B cell (primary cell): ENCODE results near the gene TRPV4. TPM values are rescaled to one million over a fixed set of nuclear protein-coding genes. Genes with fewer than 3 reads are reported as not detected.

Source experiments
- ATAC-seq: fragments of 200-7000 bp; cut with Tn5 transposase; one replicate; pipeline ENCODE4 v1.10.0; 2021; ENCODE audit warnings: low read depth, mild to moderate bottlenecking, moderate number of reproducible peaks, moderate library complexity
- CTCF ChIA-PET: fragments of 350-600 bp; sonication (Branson Sonifier 250); formaldehyde crosslinking; loops from one replicate; lab custom pipeline; 2021; ENCODE audit warnings: antibody characterized with exemption, inconsistent platforms; lab: Charles Lee
- POLR2A ChIA-PET: fragments of 350-600 bp; sonication (Branson Sonifier 250); formaldehyde crosslinking; loops from one replicate; lab custom pipeline; 2021; ENCODE audit warnings: antibody characterized with exemption; lab: Charles Lee
- DNase-seq: peaks from one replicate; pipeline ENCODE4 v3.0.0; 2013
- H2AFZ ChIP-seq: 2 replicates; pipeline ENCODE4 v1.6.1; 2012; ENCODE audit warnings: mild to moderate bottlenecking, low read depth, low read length; ENCODE audit not compliant: insufficient read depth, poor library complexity, severe bottlenecking
- H3K27ac ChIP-seq, 2 donors: 1 replicate in 1 of 2; 2 replicates in 1 of 2; pipeline ENCODE4 v1.5.1; 2012 to 2013; ENCODE audit warnings: low read length in 2 of 2, mild to moderate bottlenecking in 2 of 2, moderate library complexity in 1 of 2
- H3K27me3 ChIP-seq, 4 experiments: fragments of 200-600 bp in 1 of 4; sonication (generic) in 1 of 4; replicated peaks in 1 of 4; 1 replicate in 2 of 4; 2 replicates in 2 of 4; pipeline versions ENCODE4 v1.6.1 to v1.7.0; 2013 to 2016; ENCODE audit warnings: low read length in 3 of 4, mild to moderate bottlenecking in 2 of 4, mixed read lengths in 1 of 4, moderate library complexity in 1 of 4; ENCODE audit not compliant: insufficient read depth in 4 of 4, control insufficient read depth in 3 of 4; ENCODE audit errors: control extremely low read depth in 1 of 4
- H3K36me3 ChIP-seq, 2 experiments: replicated peaks in 1 of 2; 1 replicate in 1 of 2; 2 replicates in 1 of 2; pipeline versions ENCODE4 v1.6.1 to v1.7.1; 2013; ENCODE audit warnings: low read length in 1 of 2; ENCODE audit not compliant: insufficient read depth in 2 of 2, control insufficient read depth in 1 of 2; ENCODE audit errors: control extremely low read depth in 1 of 2, extremely low read depth in 1 of 2
- H3K4me1 ChIP-seq, 2 donors: fragments of 200-600 bp in 1 of 2; sonication (generic) in 1 of 2; 1 replicate in 1 of 2; 2 replicates in 1 of 2; pipeline versions ENCODE4 v1.5.1 to v1.6.1; 2013 to 2017; ENCODE audit warnings: low read length in 2 of 2; ENCODE audit not compliant: control insufficient read depth in 2 of 2, insufficient read depth in 2 of 2
- H3K4me2 ChIP-seq: replicated peaks from 2 replicates; pipeline ENCODE3; 2012; ENCODE audit warnings: mild to moderate bottlenecking, low read depth, low read length; ENCODE audit not compliant: poor library complexity, severe bottlenecking
- H3K4me3 ChIP-seq, 5 experiments: fragments of 200-600 bp in 1 of 5; sonication (generic) in 1 of 5; 1 replicate in 3 of 5; 2 replicates in 2 of 5; pipeline versions ENCODE4 v1.5.1 to v1.7.0; 2011 to 2016; ENCODE audit warnings: low read length in 4 of 5, mild to moderate bottlenecking in 4 of 5, low read depth in 2 of 5, control low read depth in 1 of 5, moderate library complexity in 1 of 5; ENCODE audit not compliant: insufficient read depth in 1 of 5; ENCODE audit errors: control extremely low read depth in 1 of 5, extremely low read depth in 1 of 5
- H3K79me2 ChIP-seq: fragments of 200-600 bp; sonication (generic); one replicate; pipeline ENCODE4 v1.6.0; 2016; ENCODE audit warnings: low read length; ENCODE audit not compliant: control insufficient read depth, insufficient read depth
- H3K9ac ChIP-seq: fragments of 200-600 bp; sonication (generic); 2 replicates; pipeline ENCODE4 v1.6.1; 2017; ENCODE audit warnings: mild to moderate bottlenecking, low read length, moderate library complexity
- H3K9me3 ChIP-seq, 3 donors: one replicate each; pipeline versions ENCODE4 v1.6.1 to v1.7.1; 2013; ENCODE audit warnings: low read length in 2 of 3; ENCODE audit not compliant: control insufficient read depth in 2 of 3, insufficient read depth in 1 of 3; ENCODE audit errors: control extremely low read depth in 1 of 3
- H4K20me1 ChIP-seq: 2 replicates; pipeline ENCODE4 v1.6.0; 2012; ENCODE audit warnings: mild to moderate bottlenecking, low read length; ENCODE audit not compliant: insufficient read depth, control insufficient read depth, poor library complexity, severe bottlenecking
- H3K27ac Mint-ChIP-seq: one replicate; pipeline ENCODE4 v1.8.0; 2021; ENCODE audit warnings: mixed read lengths
- H3K27me3 Mint-ChIP-seq: one replicate; pipeline ENCODE4 v1.8.0; 2021; ENCODE audit warnings: mixed read lengths
- H3K4me1 Mint-ChIP-seq: one replicate; pipeline ENCODE4 v1.8.0; 2021; ENCODE audit warnings: mixed read lengths
- H3K4me3 Mint-ChIP-seq: one replicate; pipeline ENCODE4 v1.8.0; 2021; ENCODE audit warnings: mixed read lengths
- H3K9me3 Mint-ChIP-seq: one replicate; pipeline ENCODE4 v1.8.0; 2022; ENCODE audit warnings: mixed read lengths; ENCODE audit not compliant: insufficient read depth
- EZH2 ChIP-seq: IDR thresholded peaks from 2 replicates; pipeline ENCODE4 v1.6.1; 2012; ENCODE audit warnings: borderline replicate concordance, low read depth, mild to moderate bottlenecking, moderate library complexity, low read length; ENCODE audit not compliant: insufficient read depth, poor library complexity, severe bottlenecking
- WGBS: methylation state at CpG from one replicate; pipeline ENCODE4 v1.1.5; 2013; ENCODE audit warnings: missing lambda C conversion rate; ENCODE audit not compliant: insufficient coverage; 5-methylcytosine and 5-hydroxymethylcytosine counted together
- intact Hi-C: fragments of 100-400 bp; cut with micrococcal nuclease; formaldehyde crosslinking; loops from one replicate; pipeline ENCODE4 v1.10.0; 2022
- polyA plus RNA-seq: library from polyadenylated mRNA; depleted of rRNA; stranded (reverse); fragments of >200 nt; gene quantifications from 2 replicates; pipeline ENCODE4 v1.2.3, GENCODE V29; 2012
- total RNA-seq, 2 donors: library from RNA; stranded (reverse); fragments of 120-200 nt in 1 of 2; gene quantifications; 1 replicate in 1 of 2; 2 replicates in 1 of 2; pipeline versions ENCODE4 v1.2.3 to v1.2.4, GENCODE V29; 2013 to 2022
- TF ChIP-seq, protein P1 (sequence below): fragments of 200-600 bp; IDR thresholded peaks from one replicate; pipeline ENCODE4 v1.8.0; 2022; ENCODE audit warnings: antibody characterized with exemption, mild to moderate bottlenecking

TRPV4 gene
- total and polyA plus RNA-seq, 2 donors (not counting 1 experiment from before 2014, with no cell fraction given) = not detected

DNA sequence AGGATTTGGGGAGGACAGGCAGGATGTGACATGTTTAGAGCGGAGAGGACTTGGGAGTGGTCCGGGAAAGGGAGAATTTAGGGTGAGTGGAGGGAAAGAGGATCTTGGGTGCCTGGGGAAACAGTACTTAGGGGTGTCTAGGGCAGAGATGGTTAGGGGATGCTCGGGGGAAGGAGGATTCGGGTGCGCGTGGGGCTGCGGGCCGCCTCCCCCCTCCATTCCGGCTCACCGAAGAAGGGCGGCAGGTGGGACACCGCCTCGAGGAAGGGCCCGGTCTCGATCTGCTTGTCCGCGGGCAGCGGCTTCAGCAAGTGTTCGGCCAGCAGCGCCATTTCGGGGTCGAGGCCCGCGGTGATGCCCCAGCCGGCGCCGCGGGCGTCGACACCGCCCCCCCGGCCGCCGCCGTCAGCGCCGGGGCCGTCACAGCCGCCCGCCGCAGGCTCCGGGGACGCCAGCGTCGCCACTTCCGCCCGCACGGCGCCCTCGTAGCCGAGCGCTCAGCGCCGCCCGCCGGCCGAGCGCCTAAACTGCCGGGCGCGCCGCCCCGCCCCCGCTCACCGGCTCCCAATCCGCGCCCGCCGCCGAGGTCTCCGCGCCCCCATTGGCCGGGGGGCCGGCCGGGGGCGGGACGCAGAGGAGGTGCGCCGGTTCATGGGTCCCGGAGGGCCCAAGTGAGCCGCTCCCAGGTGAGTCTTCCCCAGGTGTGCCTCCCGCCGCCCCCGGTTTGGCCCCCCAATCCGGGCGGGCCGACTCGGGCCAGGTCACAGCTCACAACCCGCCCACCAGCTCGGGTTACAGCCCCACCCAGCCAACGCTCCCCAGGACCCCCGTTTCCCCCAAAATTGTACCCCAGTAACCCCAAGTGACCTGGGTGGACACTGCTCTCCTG, 47.1 kb upstream of the TRPV4 start, which contains the start of gene GLTP:
Gene GLTP, minus strand, starts transcription at position 499 of the 889 bp plus-strand sequence. Its CDS starts 167 bp downstream, at position 332.
- peaks cover 36 to 43% of the 10 kb centered on the region in 2 donors for H3K4me1 ChIP-seq
- intact Hi-C loops = loop anchor here (1.0 to 10.0 kb wide), 9 partner anchors 21 to 362 kb away; partner anchors contain the start of genes ANKRD13A, C12orf76, FAM222A and GIT2
- TF ChIP-seq, protein P1, sequence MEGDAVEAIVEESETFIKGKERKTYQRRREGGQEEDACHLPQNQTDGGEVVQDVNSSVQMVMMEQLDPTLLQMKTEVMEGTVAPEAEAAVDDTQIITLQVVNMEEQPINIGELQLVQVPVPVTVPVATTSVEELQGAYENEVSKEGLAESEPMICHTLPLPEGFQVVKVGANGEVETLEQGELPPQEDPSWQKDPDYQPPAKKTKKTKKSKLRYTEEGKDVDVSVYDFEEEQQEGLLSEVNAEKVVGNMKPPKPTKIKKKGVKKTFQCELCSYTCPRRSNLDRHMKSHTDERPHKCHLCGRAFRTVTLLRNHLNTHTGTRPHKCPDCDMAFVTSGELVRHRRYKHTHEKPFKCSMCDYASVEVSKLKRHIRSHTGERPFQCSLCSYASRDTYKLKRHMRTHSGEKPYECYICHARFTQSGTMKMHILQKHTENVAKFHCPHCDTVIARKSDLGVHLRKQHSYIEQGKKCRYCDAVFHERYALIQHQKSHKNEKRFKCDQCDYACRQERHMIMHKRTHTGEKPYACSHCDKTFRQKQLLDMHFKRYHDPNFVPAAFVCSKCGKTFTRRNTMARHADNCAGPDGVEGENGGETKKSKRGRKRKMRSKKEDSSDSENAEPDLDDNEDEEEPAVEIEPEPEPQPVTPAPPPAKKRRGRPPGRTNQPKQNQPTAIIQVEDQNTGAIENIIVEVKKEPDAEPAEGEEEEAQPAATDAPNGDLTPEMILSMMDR = peak; percentile 55
- TF ChIP-seq EZH2 = no peak
- WGBS = 0% methylated on average over 92 of the region's 92 CpGs
- peak within 1 kb of the TSS; percentile 92 for H2AFZ ChIP-seq
- peak within 1 kb of the TSS; percentile 95 for H3K4me2 ChIP-seq
- H3K27me3 ChIP-seq = no peaks in the 10 kb centered on the region
- peak within 1 kb of the TSS; percentile 83 for H3K4me3 Mint-ChIP-seq
- H3K36me3 ChIP-seq = no peaks in the 10 kb centered on the region
- peak within 1 kb of the TSS; percentile 77 to 94 for H3K27ac ChIP-seq
- peak within 1 kb of the TSS; percentile 84 for H3K27ac Mint-ChIP-seq
- peaks cover 16% of the 10 kb centered on the region for H4K20me1 ChIP-seq
- peak; percentile 98 for ATAC-seq
- peak within 1 kb of the TSS; percentile 99 for H3K9ac ChIP-seq
- POLR2A ChIA-PET = no interaction called here
- H3K27me3 Mint-ChIP-seq = no peaks in the 10 kb centered on the region
- CTCF ChIA-PET = interaction anchor here (0.9 to 2.4 kb wide), 5 partner anchors 10 to 75 kb away, joined by 3 to 12 read pairs (median 9); no protein-coding TSS in a partner anchor
- H3K4me3 ChIP-seq = peak within 1 kb of the TSS; percentile 73 to 91 (median 80)
- H3K79me2 ChIP-seq = peaks cover 48% of the 10 kb centered on the region
- peak; percentile 95 for DNase-seq
- H3K4me1 Mint-ChIP-seq = peaks cover 54% of the 10 kb centered on the region
- H3K9me3 ChIP-seq = no peaks in the 10 kb centered on the region
- no peaks in the 10 kb centered on the region for H3K9me3 Mint-ChIP-seq
